Keratinocyte (primary cell): Measurements from ENCODE around the gene SMPDL3A. TPM values are rescaled to one million over a fixed set of nuclear protein-coding genes. Genes with fewer than 3 reads are reported as not detected.

Source experiments
- DNase-seq: peaks from one replicate; pipeline ENCODE4 v3.0.0-alpha.2; 2011; ENCODE audit warnings: low read depth, missing footprints, low spot score
- FAIRE-seq: peaks from 2 replicates; lab custom pipeline; 2011; peaks lifted over from hg19 to GRCh38; lab: Jason Lieb, UNC
- H2AFZ ChIP-seq: 2 replicates; pipeline ENCODE4 v1.6.0; 2012; ENCODE audit warnings: low read length, control low read depth, inconsistent platforms; ENCODE audit not compliant: control insufficient read depth
- H3K27ac ChIP-seq: 2 replicates; pipeline ENCODE4 v1.5.1; 2011; ENCODE audit warnings: low read length; ENCODE audit not compliant: control insufficient read depth, insufficient read depth
- H3K27me3 ChIP-seq: 3 replicates; pipeline ENCODE4 v1.6.0; 2011; ENCODE audit warnings: low read length; ENCODE audit not compliant: control insufficient read depth, insufficient read depth; ENCODE audit errors: extremely low read depth
- H3K36me3 ChIP-seq, 2 experiments: 2 replicates in 1 of 2; 3 replicates in 1 of 2; pipeline ENCODE4 v1.5.1; 2011; ENCODE audit warnings: low read length in 2 of 2, mild to moderate bottlenecking in 1 of 2; ENCODE audit not compliant: control insufficient read depth in 2 of 2, insufficient read depth in 2 of 2; ENCODE audit errors: extremely low read depth in 1 of 2
- H3K4me1 ChIP-seq: 3 replicates; pipeline ENCODE4 v1.5.1; 2011; ENCODE audit warnings: low read length; ENCODE audit not compliant: control insufficient read depth, insufficient read depth; ENCODE audit errors: extremely low read depth
- H3K4me2 ChIP-seq: 3 replicates; pipeline ENCODE4 v1.6.0; 2011; ENCODE audit warnings: low read depth, low read length; ENCODE audit not compliant: control insufficient read depth, insufficient read depth; ENCODE audit errors: extremely low read depth
- H3K4me3 ChIP-seq, 3 experiments: fragments of 200-600 bp in 1 of 3; sonication (generic) in 1 of 3; 2 replicates in 2 of 3; 3 replicates in 1 of 3; pipeline ENCODE4 v1.5.1; 2011 to 2016; ENCODE audit warnings: low read length in 3 of 3, mild to moderate bottlenecking in 3 of 3, control low read depth in 2 of 3, inconsistent platforms in 1 of 3, low read depth in 1 of 3, mixed read lengths in 1 of 3, mixed run types in 1 of 3, moderate library complexity in 1 of 3; ENCODE audit not compliant: control insufficient read depth in 2 of 3, insufficient read depth in 2 of 3; ENCODE audit errors: extremely low read depth in 1 of 3
- H3K79me2 ChIP-seq: 2 replicates; pipeline ENCODE4 v1.6.0; 2012; ENCODE audit warnings: low read length; ENCODE audit not compliant: control insufficient read depth, insufficient read depth
- H3K9ac ChIP-seq: 3 replicates; pipeline ENCODE4 v1.6.0; 2011; ENCODE audit warnings: low read length; ENCODE audit not compliant: control insufficient read depth, insufficient read depth; ENCODE audit errors: extremely low read depth
- H3K9me1 ChIP-seq: 3 replicates; pipeline ENCODE4 v1.6.0; 2011; ENCODE audit warnings: low read length; ENCODE audit not compliant: control insufficient read depth, insufficient read depth; ENCODE audit errors: extremely low read depth
- H3K9me3 ChIP-seq: 2 replicates; pipeline ENCODE4 v1.5.1; 2012; ENCODE audit warnings: low read depth, low read length; ENCODE audit not compliant: control insufficient read depth
- H4K20me1 ChIP-seq: 3 replicates; pipeline ENCODE4 v1.6.0; 2011; ENCODE audit warnings: low read length; ENCODE audit not compliant: control insufficient read depth, insufficient read depth; ENCODE audit errors: extremely low read depth
- EZH2 ChIP-seq: IDR thresholded peaks from one replicate; pipeline ENCODE4 v1.6.1; 2012; ENCODE audit warnings: inconsistent platforms, mild to moderate bottlenecking, low read length, moderate library complexity
- dilution Hi-C: fragments of 300-500 bp; cut with MboI; formaldehyde crosslinking; loops from one replicate; pipeline ENCODE4 v1.7.0; 2020; ENCODE audit warnings: low sequenced_read_pairs; ENCODE audit not compliant: extremely low pct_ligation_motif_present
- polyA plus RNA-seq, 5 experiments: library from polyadenylated mRNA; depleted of rRNA in 3 of 5; stranded (reverse) in 3 of 5; stranded (forward) in 1 of 5; unstranded in 1 of 5; fragments of >200 nt; gene quantifications; 1 replicate in 1 of 5; 2 replicates in 3 of 5; 3 replicates in 1 of 5; pipeline versions ENCODE4 v1.2.1 to v1.2.3, GENCODE V29; 2011 to 2012; ENCODE audit warnings: missing spikeins in 2 of 5, low read depth in 1 of 5, low replicate concordance in 1 of 5
- TF ChIP-seq, protein P1 (sequence below), 3 experiments: IDR thresholded peaks in 1 of 3; conservative IDR thresholded peaks in 1 of 3; optimal IDR thresholded peaks in 1 of 3; 2 replicates in 2 of 3; 3 replicates in 1 of 3; pipeline versions ENCODE3 to v1.5.1; 2011; ENCODE audit warnings: low read length in 3 of 3, mild to moderate bottlenecking in 3 of 3, moderate library complexity in 2 of 3, control low read depth in 1 of 3, inconsistent platforms in 1 of 3; ENCODE audit not compliant: insufficient read depth in 2 of 3; ENCODE audit errors: extremely low read depth in 1 of 3

The SMPDL3A gene
- polyA plus RNA-seq, 1 donor (not counting 4 experiments of a cell fraction or from before 2014, with no cell fraction given), result 10.8 TPM

DNA sequence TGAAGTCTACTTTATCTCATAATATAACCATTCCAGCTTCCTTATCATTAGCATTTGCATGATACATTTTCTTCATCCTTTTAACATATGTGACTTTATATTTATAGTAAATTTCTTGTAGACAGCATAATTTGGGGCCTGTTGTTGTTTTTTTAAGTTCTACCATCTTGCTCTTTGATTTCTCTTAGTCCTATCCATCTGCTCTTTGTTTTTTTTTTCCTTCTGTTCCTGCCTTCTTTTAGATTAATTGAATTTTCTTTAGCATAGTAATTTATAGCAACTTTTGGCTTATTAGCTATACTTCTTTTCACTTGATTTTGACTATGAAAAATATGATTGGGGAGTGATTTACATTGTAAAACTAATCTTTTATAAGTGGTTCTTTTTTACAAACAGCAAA, 28.7 kb upstream of the SMPDL3A start:
- no peak for FAIRE-seq
- dilution Hi-C loops, result no loop called here
- H3K9me1 ChIP-seq, result no peaks in the 10 kb centered on the region

GRCh38 chr6:122766256-122766655, 22.8 kb upstream of the SMPDL3A start:
- Histone ChIP-seq H4K20me1 (no peaks in the 10 kb centered on the region), H3K4me2 (no peak overlapping the region), H3K9ac (no peak overlapping the region), H3K27me3 (no peaks in the 10 kb centered on the region), H3K9me3 (no peaks in the 10 kb centered on the region), H3K4me3 (no peak overlapping the region), H3K4me1 (peaks cover 3% of the 10 kb centered on the region), H3K27ac (no peak overlapping the region), H3K36me3 (no peaks in the 10 kb centered on the region), H3K9me1 (no peaks in the 10 kb centered on the region), H2AFZ (no peak overlapping the region), H3K79me2 (no peaks in the 10 kb centered on the region)
- dilution Hi-C loops, result no loop called here
- no peak for FAIRE-seq
- DNase-seq, result no peak
- TF ChIP-seq, protein P1, sequence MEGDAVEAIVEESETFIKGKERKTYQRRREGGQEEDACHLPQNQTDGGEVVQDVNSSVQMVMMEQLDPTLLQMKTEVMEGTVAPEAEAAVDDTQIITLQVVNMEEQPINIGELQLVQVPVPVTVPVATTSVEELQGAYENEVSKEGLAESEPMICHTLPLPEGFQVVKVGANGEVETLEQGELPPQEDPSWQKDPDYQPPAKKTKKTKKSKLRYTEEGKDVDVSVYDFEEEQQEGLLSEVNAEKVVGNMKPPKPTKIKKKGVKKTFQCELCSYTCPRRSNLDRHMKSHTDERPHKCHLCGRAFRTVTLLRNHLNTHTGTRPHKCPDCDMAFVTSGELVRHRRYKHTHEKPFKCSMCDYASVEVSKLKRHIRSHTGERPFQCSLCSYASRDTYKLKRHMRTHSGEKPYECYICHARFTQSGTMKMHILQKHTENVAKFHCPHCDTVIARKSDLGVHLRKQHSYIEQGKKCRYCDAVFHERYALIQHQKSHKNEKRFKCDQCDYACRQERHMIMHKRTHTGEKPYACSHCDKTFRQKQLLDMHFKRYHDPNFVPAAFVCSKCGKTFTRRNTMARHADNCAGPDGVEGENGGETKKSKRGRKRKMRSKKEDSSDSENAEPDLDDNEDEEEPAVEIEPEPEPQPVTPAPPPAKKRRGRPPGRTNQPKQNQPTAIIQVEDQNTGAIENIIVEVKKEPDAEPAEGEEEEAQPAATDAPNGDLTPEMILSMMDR (optimal IDR thresholded peaks at IDR 0.05 in 1 of 3, IDR thresholded peaks at IDR 0.05 in 1 of 3, conservative IDR thresholded peaks at IDR 0.05 in 1 of 3; ENCODE audit: extremely low read depth in 1 of 3, insufficient read depth in 2 of 3, low read length in 3 of 3), result no peak
- no peak for TF ChIP-seq EZH2

More for the DNA sequence above, 28.7 kb upstream of the SMPDL3A start:
- no peaks in the 10 kb centered on the region for H3K9me3 ChIP-seq
- H3K27ac ChIP-seq, result no peak overlapping the region
- H3K4me2 ChIP-seq, result no peak overlapping the region
- DNase-seq, result no peak
- no peak overlapping the region for H3K4me3 ChIP-seq
- no peak for TF ChIP-seq EZH2
- TF ChIP-seq, protein P1 (optimal IDR thresholded peaks at IDR 0.05 in 1 of 3, IDR thresholded peaks at IDR 0.05 in 1 of 3, conservative IDR thresholded peaks at IDR 0.05 in 1 of 3; ENCODE audit: extremely low read depth in 1 of 3, insufficient read depth in 2 of 3, low read length in 3 of 3), result no peak
- H2AFZ ChIP-seq, result no peak overlapping the region
- no peak overlapping the region for H3K9ac ChIP-seq
- H3K79me2 ChIP-seq, result no peaks in the 10 kb centered on the region
- no peaks in the 10 kb centered on the region for H4K20me1 ChIP-seq
- peaks cover 2% of the 10 kb centered on the region for H3K4me1 ChIP-seq
- no peaks in the 10 kb centered on the region for H3K36me3 ChIP-seq
- no peaks in the 10 kb centered on the region for H3K27me3 ChIP-seq
